ENCODE data around the gene NCKAP5.

DNA sequence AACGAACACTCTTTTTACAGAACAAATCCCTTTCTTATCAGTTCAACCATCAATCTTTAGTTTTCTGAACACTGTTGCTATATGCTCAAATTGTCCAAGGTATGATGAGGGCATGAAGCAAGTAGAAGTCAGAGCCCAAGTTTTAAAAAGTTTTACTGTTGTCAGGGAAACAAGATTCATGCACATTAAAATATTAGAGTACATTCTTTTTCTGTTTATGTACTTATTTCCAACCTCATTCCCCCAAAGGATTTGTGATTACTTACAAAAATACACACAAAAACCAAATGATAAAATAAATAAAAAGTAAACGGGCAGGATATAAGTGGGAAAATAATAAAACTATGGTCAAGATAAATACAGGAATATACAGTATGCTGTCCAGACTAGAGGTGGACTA lies 15.4 kb downstream of the NCKAP5 start:
- TF ChIP-seq, protein P1, sequence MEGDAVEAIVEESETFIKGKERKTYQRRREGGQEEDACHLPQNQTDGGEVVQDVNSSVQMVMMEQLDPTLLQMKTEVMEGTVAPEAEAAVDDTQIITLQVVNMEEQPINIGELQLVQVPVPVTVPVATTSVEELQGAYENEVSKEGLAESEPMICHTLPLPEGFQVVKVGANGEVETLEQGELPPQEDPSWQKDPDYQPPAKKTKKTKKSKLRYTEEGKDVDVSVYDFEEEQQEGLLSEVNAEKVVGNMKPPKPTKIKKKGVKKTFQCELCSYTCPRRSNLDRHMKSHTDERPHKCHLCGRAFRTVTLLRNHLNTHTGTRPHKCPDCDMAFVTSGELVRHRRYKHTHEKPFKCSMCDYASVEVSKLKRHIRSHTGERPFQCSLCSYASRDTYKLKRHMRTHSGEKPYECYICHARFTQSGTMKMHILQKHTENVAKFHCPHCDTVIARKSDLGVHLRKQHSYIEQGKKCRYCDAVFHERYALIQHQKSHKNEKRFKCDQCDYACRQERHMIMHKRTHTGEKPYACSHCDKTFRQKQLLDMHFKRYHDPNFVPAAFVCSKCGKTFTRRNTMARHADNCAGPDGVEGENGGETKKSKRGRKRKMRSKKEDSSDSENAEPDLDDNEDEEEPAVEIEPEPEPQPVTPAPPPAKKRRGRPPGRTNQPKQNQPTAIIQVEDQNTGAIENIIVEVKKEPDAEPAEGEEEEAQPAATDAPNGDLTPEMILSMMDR (IDR thresholded peaks at IDR 0.05): no peak
- TF ChIP-seq POLR2A (IDR thresholded peaks at IDR 0.05) (no peak), EP300 (IDR thresholded peaks at IDR 0.05) (no peak)

All from ovary (tissue), 3 donors.